Muscle layer of duodenum (tissue), 2 donors: ENCODE measurements around the gene CAPN10.

Source experiments
- H3K27ac ChIP-seq: one replicate; pipeline ENCODE4 v1.7.0; 2013; ENCODE audit warnings: mild to moderate bottlenecking, low read length
- H3K27me3 ChIP-seq: one replicate; pipeline ENCODE4 v1.7.0; 2013; ENCODE audit warnings: low read depth, mild to moderate bottlenecking, control low read depth, low read length
- H3K36me3 ChIP-seq, 2 donors: one replicate each; pipeline ENCODE4 v1.7.0; 2013; ENCODE audit warnings: low read length in 2 of 2, control low read depth in 1 of 2, mild to moderate bottlenecking in 1 of 2; ENCODE audit not compliant: insufficient read depth in 2 of 2, control insufficient read depth in 1 of 2
- H3K4me1 ChIP-seq, 2 donors: one replicate each; pipeline ENCODE4 v1.7.0; 2013; ENCODE audit warnings: low read length in 2 of 2, mild to moderate bottlenecking in 2 of 2, control low read depth in 1 of 2, moderate library complexity in 1 of 2; ENCODE audit not compliant: insufficient read depth in 2 of 2, control insufficient read depth in 1 of 2
- H3K4me3 ChIP-seq, 2 donors: one replicate each; pipeline ENCODE4 v1.7.0; 2013; ENCODE audit warnings: low read length in 2 of 2, low read depth in 1 of 2, mild to moderate bottlenecking in 1 of 2
- H3K9me3 ChIP-seq, 2 donors: one replicate each; pipeline ENCODE4 v1.7.0; 2013; ENCODE audit warnings: low read length in 2 of 2, control low read depth in 1 of 2, mild to moderate bottlenecking in 1 of 2; ENCODE audit not compliant: control insufficient read depth in 1 of 2
- donor health status: healthy.

CAPN10 gene

DNA sequence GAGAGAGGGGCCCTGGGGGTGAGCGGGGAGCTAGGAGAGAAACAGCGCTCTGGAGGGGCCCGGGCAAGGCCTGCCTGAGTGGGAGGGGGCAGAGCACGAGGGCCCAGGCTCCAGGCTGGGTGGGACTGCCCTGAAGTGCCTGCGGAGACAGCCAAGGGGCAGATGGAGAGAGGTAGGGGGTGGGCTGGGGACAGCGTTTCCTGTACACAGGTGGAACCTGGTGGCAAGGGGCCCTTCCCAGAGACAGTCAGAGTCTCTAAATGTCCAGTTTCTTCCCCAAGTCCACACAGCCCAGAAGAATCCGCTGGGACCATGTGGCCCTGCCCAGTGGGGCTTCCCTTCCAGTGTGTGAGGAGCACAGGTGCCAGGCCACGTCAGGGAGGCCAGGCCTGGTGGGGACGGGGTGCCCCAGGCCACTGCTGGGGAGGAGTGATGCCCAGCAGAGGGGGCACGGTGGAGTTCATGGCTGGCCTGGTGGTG, 37.0 kb downstream of the CAPN10 start:
- H3K4me3 ChIP-seq: no peak overlapping the region
- H3K9me3 ChIP-seq: no peaks in the 10 kb centered on the region
- no peaks in the 10 kb centered on the region for H3K36me3 ChIP-seq
- no peaks in the 10 kb centered on the region for H3K27me3 ChIP-seq
- no peaks in the 10 kb centered on the region for H3K4me1 ChIP-seq
- H3K27ac ChIP-seq: no peak overlapping the region

- Histone ChIP-seq H3K4me1 (no peaks in the 10 kb centered on the region), H3K4me3 (no peak overlapping the region), H3K27ac (no peak overlapping the region), H3K36me3 (no peaks in the 10 kb centered on the region), H3K9me3 (no peaks in the 10 kb centered on the region), H3K27me3 (no peaks in the 10 kb centered on the region)
Observed at GRCh38 chr2:240624011-240624949, 37.7 kb downstream of the CAPN10 start.

DNA sequence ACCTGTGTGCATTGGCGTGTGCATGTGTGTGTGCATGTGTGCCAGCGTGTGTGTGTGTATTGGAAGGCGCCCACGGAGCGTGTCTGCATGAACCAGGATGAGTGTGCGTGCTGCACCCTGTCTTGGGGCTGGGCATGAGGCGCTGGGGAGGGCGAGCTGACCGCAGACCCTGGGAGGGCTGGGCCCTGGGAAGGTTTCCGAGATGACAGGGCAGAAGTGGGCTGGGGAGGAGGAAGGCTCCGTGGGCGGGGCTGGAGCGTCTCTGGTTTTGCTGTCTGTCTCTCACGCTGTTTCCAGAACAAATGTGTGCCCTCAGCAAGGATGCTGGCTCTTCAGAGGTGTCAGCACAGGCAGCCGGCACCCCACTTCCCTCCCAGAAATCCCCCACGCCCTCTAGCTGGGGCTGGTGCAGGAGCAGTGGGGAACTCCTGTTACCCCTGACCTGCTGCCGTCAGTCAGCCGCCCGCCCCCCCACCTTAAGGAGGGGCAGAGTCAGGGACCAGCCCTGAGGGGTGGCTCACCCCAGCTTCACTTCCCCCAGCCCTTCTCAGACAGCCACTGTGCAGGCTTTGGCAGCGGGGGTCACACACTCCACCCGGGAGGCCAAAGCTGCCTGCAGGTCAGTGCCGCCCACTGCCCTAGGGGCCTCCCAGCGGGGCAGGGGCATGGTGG, 38.6 kb downstream of the CAPN10 start, which contains the start of gene GPR35:
TSS of gene GPR35 (plus strand) at position 531 of the 672 bp plus-strand sequence. CDS start 4,473 bp downstream, outside the sequence.
- no peaks in the 10 kb centered on the region for H3K4me1 ChIP-seq
- H3K4me3 ChIP-seq: no peak within 1 kb of the TSS
- H3K9me3 ChIP-seq: no peaks in the 10 kb centered on the region
- no peaks in the 10 kb centered on the region for H3K27me3 ChIP-seq
- no peaks in the 10 kb centered on the region for H3K36me3 ChIP-seq
- H3K27ac ChIP-seq: no peak within 1 kb of the TSS

DNA sequence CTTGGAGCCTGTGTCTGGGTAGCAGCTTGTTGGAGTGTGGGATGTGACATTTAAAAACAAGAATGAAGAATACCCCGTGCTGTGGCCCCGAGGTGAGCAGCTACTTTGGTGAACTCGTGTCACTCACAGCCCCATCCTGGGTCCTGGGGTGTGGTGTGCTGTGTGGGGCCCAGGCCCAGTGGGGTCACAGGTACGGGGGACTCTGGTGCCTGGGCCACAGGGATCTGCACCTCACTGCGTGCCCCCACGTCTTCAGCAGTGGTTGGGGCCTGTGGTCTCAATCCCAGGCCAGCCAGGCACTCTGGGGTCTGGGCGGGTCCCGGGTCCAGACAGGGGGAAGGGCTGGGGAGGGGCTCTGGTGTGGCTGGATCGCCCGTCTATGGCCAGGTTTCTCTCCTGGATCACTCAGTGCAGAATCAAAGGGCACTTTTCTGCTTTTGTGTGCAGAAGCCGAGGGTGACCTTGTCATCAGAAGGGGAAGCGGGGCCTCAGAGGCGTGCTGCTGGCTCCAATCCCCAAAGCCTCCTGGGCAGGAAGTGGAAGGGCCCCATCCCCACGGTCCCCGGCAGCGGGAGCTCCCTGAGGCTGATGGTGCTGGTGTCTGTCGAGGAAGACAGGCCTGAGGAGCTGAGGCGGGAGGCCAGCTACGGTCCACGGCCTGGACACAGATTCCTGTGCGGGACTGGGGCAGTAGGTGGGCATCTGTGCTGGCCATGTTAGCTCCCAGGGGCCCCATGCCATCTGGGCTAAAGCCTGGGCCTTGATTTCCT, 40.2 kb downstream of the CAPN10 start:
- Histone ChIP-seq H3K4me1 (no peaks in the 10 kb centered on the region), H3K4me3 (no peak overlapping the region), H3K9me3 (no peaks in the 10 kb centered on the region), H3K27ac (no peak overlapping the region), H3K36me3 (no peaks in the 10 kb centered on the region), H3K27me3 (no peaks in the 10 kb centered on the region)

- Histone ChIP-seq H3K9me3 (no peaks in the 10 kb centered on the region), H3K4me3 (no peak overlapping the region), H3K27me3 (no peaks in the 10 kb centered on the region), H3K27ac (no peak overlapping the region), H3K4me1 (no peaks in the 10 kb centered on the region), H3K36me3 (no peaks in the 10 kb centered on the region)
Observed at GRCh38 chr2:240627736-240628506, 41.4 kb downstream of the CAPN10 start.

DNA sequence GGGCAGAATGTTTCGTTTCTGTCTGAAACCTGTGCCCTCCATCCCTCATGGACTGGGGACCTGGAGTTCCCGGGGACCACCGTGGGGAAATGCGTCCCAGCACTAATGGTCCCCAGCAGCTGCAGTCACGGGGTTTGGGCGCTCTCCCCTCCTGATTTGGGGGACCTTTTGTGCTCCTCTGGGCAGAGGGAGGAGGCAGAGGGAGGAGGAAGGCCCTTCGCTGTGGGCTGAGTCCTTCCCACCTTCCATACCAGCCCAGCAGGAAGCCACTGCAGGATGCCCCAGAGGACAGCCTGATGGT, 41.9 kb downstream of the CAPN10 start:
- Histone ChIP-seq H3K36me3 (no peaks in the 10 kb centered on the region), H3K27me3 (no peaks in the 10 kb centered on the region), H3K27ac (no peak overlapping the region), H3K9me3 (no peaks in the 10 kb centered on the region), H3K4me1 (no peaks in the 10 kb centered on the region), H3K4me3 (no peak overlapping the region)

DNA sequence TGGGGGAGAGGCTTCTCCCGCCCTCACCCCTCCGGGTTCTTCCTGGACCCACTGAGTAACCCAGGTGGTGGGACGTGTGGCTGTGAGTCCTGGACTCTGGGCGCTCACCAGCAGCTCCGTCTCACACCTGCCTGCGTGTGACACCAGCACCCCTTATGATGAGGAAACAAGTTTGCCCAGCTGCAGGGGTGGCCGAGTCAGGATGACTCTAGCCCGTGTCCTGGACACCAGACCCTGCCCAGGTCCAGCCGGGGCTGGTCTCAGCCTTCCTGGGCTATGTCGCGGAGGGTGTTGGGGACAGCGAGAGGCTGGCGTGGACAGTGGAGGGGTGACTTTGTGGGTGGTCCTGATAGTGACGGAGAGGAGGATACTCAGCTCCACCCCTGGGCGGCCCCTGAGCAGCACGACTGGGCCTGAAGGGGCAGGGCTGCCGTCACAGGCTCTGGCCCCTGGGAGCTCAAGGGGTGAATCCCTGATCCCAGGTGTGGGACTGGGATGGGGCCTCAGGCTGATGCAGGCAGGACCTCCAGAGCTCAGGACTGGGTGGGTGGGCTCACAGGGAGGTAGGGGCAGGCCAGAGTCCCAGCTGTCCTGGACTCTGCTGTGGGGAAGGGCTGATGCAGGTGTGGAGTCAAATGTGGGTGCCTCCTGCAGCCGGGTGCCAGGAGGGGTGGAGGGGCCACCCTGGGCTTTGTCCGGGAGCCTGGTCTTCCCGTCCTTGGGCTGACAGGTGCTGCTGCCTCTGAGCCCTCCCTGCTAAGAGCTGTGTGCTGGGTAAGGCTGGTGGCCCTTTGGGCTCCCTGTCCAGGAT, 42.5 kb downstream of the CAPN10 start:
- H3K27ac ChIP-seq: no peak overlapping the region
- no peaks in the 10 kb centered on the region for H3K27me3 ChIP-seq
- no peaks in the 10 kb centered on the region for H3K4me1 ChIP-seq
- no peaks in the 10 kb centered on the region for H3K36me3 ChIP-seq
- no peak overlapping the region for H3K4me3 ChIP-seq
- peaks cover 0 to 4% of the 10 kb centered on the region in 2 donors for H3K9me3 ChIP-seq

DNA sequence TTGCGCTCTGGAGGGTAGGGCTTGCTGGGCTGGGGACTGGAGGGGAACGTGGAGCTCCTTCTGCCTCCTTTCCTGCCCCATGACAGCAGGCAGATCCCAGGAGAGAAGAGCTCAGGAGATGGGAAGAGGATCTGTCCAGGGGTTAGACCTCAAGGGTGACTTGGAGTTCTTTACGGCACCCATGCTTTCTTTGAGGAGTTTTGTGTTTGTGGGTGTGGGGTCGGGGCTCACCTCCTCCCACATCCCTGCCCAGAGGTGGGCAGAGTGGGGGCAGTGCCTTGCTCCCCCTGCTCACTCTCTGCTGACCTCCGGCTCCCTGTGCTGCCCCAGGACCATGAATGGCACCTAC, 43.1 kb downstream of the CAPN10 start:
- H3K4me3 ChIP-seq: no peak overlapping the region
- no peak overlapping the region for H3K27ac ChIP-seq
- peaks cover 0 to 5% of the 10 kb centered on the region in 2 donors for H3K9me3 ChIP-seq

GRCh38 chr2:240629968-240630770, 43.6 kb downstream of the CAPN10 start:
- Histone ChIP-seq H3K36me3 (no peaks in the 10 kb centered on the region), H3K27me3 (no peaks in the 10 kb centered on the region)

More for the DNA sequence above, 43.1 kb downstream of the CAPN10 start:
- Histone ChIP-seq H3K27me3 (no peaks in the 10 kb centered on the region), H3K4me1 (no peaks in the 10 kb centered on the region), H3K36me3 (no peaks in the 10 kb centered on the region)

More at GRCh38 chr2:240629968-240630770, 43.6 kb downstream of the CAPN10 start:
- Histone ChIP-seq H3K27ac (no peak overlapping the region), H3K4me1 (no peaks in the 10 kb centered on the region), H3K4me3 (no peak overlapping the region), H3K9me3 (peaks cover 0 to 5% of the 10 kb centered on the region in 2 donors)
